ENCODE measurements around the gene ABCB9. TPM values are rescaled to one million over a fixed set of nuclear protein-coding genes. Genes with fewer than 3 reads are reported as not detected.
"Not testable (repeated sequence)": the region's sequence is repeated elsewhere in the genome, so short reads cannot be mapped to it uniquely, and the experiment has no call there.

ABCB9 gene
- total and polyA plus RNA-seq, 4 donors = 12.5 to 24.4 (median 16.0) TPM

DNA sequence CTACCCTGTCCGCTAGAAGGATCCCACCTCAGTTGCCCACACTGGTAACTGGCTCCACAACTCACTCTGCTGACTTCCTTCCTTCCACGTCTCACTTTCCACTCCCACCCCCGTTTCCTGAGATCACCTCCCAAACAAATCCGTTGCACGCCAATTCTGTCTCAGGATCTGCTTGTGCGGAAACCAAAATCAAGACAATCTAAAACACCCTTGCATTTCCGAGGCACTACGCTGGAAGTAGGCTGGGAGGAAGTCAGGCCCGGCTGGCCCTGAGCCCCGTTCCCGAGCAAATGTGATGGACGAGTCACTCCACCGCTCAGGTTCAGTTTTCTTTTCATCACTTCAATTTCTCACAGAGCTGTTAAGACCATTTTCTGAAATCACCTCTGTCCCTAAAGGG lies 23.1 kb downstream of the ABCB9 start:
- H3K27me3 ChIP-seq (ENCODE audit: control insufficient read depth, insufficient read depth, low read length) = no peaks in the 10 kb centered on the region
- H3K9me3 ChIP-seq (ENCODE audit: control insufficient read depth, insufficient read depth, low read length) = no peaks in the 10 kb centered on the region
- no peak overlapping the region for H3K4me3 ChIP-seq (ENCODE audit: low read depth, low read length)
- WGBS (ENCODE audit: insufficient coverage) = 90% methylated on average over 12 of the region's 13 CpGs
- H3K27ac ChIP-seq (ENCODE audit: low read depth, low read length) = no peak overlapping the region
- H3K36me3 ChIP-seq (ENCODE audit: control insufficient read depth, insufficient read depth, low read length) = peaks cover 50% of the 10 kb centered on the region
- H3K4me1 ChIP-seq (ENCODE audit: control insufficient read depth, insufficient read depth, low read length) = peaks cover 45% of the 10 kb centered on the region
- no peak for DNase-seq (ENCODE audit: low read depth in 4 of 6, low spot score in 6 of 6)

GRCh38 chr12:122942637-122943036 lies 23.6 kb downstream of the ABCB9 start:
- Histone ChIP-seq H3K9me3 (ENCODE audit: control insufficient read depth, insufficient read depth, low read length) (no peaks in the 10 kb centered on the region), H3K4me3 (ENCODE audit: low read depth, low read length) (no peak overlapping the region), H3K27me3 (ENCODE audit: control insufficient read depth, insufficient read depth, low read length) (no peaks in the 10 kb centered on the region), H3K36me3 (ENCODE audit: control insufficient read depth, insufficient read depth, low read length) (peaks cover 51% of the 10 kb centered on the region), H3K27ac (ENCODE audit: low read depth, low read length) (no peak overlapping the region), H3K4me1 (ENCODE audit: control insufficient read depth, insufficient read depth, low read length) (peaks cover 45% of the 10 kb centered on the region)
- 40% methylated on average over 1 of the region's 2 CpGs for WGBS (ENCODE audit: insufficient coverage)
- DNase-seq (ENCODE audit: low read depth in 4 of 6, low spot score in 6 of 6) = no peak

DNA sequence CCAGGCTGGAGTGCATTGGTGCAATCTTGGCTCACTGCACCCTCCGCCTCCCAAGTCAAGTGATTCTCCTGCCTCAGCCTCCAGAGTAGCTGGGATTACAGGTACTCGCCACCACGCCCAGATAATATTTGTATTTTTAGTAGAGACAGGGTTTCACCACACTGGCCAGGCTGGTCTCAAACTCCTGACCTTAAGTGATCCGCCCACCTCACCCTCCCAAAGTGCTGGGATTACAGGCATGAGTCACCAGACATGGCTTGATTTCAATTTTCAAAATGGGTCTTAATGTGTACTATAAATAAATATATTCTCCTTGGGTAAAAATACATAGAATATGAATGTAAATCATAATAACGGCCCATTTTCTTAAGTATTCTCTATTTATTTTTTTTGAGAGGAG lies 24.9 kb downstream of the ABCB9 start:
- WGBS (ENCODE audit: insufficient coverage) = 100% methylated on average over 1 of the region's 5 CpGs
- H3K9me3 ChIP-seq (ENCODE audit: control insufficient read depth, insufficient read depth, low read length); DNase-seq (ENCODE audit: low read depth in 4 of 6, low spot score in 6 of 6); H3K4me3 ChIP-seq (ENCODE audit: low read depth, low read length); H3K27ac ChIP-seq (ENCODE audit: low read depth, low read length); H3K27me3 ChIP-seq (ENCODE audit: control insufficient read depth, insufficient read depth, low read length): not testable (repeated sequence)
- Histone ChIP-seq H3K36me3 (ENCODE audit: control insufficient read depth, insufficient read depth, low read length) (peaks cover 50% of the 10 kb centered on the region), H3K4me1 (ENCODE audit: control insufficient read depth, insufficient read depth, low read length) (peaks cover 33% of the 10 kb centered on the region)

DNA sequence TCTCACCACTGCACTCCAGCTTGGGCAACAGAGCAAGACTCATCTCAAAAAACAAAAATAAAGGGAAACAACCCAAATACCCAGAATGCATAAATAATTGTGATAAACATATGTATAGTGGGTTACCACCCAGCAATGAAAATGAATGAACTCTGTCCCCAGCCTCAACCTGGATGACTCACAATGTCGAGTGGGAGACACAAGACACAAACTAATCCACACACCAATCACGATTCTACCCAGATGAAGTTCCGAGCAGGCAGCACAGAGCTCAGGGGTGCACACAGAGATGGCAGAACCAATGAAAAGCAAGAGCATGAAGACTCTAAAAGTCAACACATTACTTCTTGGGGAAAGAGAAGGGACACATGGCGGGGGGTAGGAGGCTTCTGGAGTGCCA lies 27.1 kb downstream of the ABCB9 start:
- DNase-seq (ENCODE audit: low read depth in 4 of 6, low spot score in 6 of 6) = no peak
- no peak overlapping the region for H3K4me3 ChIP-seq (ENCODE audit: low read depth, low read length)
- no peaks in the 10 kb centered on the region for H3K9me3 ChIP-seq (ENCODE audit: control insufficient read depth, insufficient read depth, low read length)
- 100% methylated on average over 2 of the region's 4 CpGs for WGBS (ENCODE audit: insufficient coverage)
- no peaks in the 10 kb centered on the region for H3K27me3 ChIP-seq (ENCODE audit: control insufficient read depth, insufficient read depth, low read length)
- H3K36me3 ChIP-seq (ENCODE audit: control insufficient read depth, insufficient read depth, low read length) = peaks cover 45% of the 10 kb centered on the region
- peaks cover 14% of the 10 kb centered on the region for H3K4me1 ChIP-seq (ENCODE audit: control insufficient read depth, insufficient read depth, low read length)
- H3K27ac ChIP-seq (ENCODE audit: low read depth, low read length) = no peak overlapping the region

- Histone ChIP-seq H3K9me3 (ENCODE audit: control insufficient read depth, insufficient read depth, low read length) (no peaks in the 10 kb centered on the region), H3K36me3 (ENCODE audit: control insufficient read depth, insufficient read depth, low read length) (peaks cover 43% of the 10 kb centered on the region), H3K27ac (ENCODE audit: low read depth, low read length) (no peak overlapping the region), H3K4me3 (ENCODE audit: low read depth, low read length) (no peak overlapping the region), H3K4me1 (ENCODE audit: control insufficient read depth, insufficient read depth, low read length) (no peaks in the 10 kb centered on the region), H3K27me3 (ENCODE audit: control insufficient read depth, insufficient read depth, low read length) (no peaks in the 10 kb centered on the region)
- no peak for DNase-seq (ENCODE audit: low read depth in 4 of 6, low spot score in 6 of 6)
- WGBS (ENCODE audit: insufficient coverage) = 67% methylated on average over 1 of the region's 3 CpGs
Observed at GRCh38 chr12:122937622-122938091, 28.6 kb downstream of the ABCB9 start.

DNA sequence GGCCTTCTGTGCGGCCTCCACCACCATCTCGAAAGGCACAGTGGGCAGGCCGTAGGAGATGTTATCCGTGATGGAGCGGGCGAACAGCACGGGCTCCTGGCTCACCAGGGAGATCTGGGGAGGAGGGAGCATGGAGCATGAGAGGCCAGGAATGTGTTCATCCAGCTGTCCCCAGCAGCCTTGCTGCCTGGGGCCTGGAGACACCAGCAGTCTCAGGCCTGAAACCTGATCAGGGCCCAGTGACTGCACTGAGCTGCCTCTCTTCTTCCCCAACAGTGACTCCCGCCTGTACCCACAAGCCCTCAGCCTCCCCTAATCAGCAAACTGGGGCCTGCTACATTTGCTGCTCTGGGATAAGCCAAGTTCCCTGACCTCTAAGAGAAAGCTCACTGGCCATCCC lies 30.9 kb downstream of the ABCB9 start:
- WGBS (ENCODE audit: insufficient coverage) = 87% methylated on average over 7 of the region's 8 CpGs
- Histone ChIP-seq H3K4me3 (ENCODE audit: low read depth, low read length) (no peak overlapping the region), H3K4me1 (ENCODE audit: control insufficient read depth, insufficient read depth, low read length) (no peaks in the 10 kb centered on the region), H3K36me3 (ENCODE audit: control insufficient read depth, insufficient read depth, low read length) (peaks cover 47% of the 10 kb centered on the region), H3K27ac (ENCODE audit: low read depth, low read length) (no peak overlapping the region), H3K9me3 (ENCODE audit: control insufficient read depth, insufficient read depth, low read length) (no peaks in the 10 kb centered on the region), H3K27me3 (ENCODE audit: control insufficient read depth, insufficient read depth, low read length) (no peaks in the 10 kb centered on the region)
- no peak for DNase-seq (ENCODE audit: low read depth in 4 of 6, low spot score in 6 of 6)

DNA sequence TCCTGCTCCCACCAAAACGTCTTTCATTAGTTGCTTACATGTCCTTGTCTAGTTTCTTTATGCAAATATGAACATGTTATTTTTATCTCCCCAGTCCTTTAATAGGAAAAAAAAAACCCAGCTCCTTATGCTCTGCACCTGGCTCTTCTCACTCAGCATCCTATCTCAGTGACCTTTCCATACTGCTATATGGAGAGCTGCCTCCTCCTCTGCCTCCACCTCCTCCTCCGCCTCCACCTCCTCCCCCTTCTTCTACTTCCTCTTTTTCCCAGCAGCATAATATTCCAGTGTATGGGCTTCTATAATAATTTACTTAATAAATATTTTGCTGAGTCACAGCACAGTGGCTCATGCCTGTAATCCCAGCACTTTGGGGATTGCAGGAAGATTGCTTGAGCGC lies 31.5 kb downstream of the ABCB9 start:
- Histone ChIP-seq H3K27me3 (ENCODE audit: control insufficient read depth, insufficient read depth, low read length) (no peaks in the 10 kb centered on the region), H3K4me3 (ENCODE audit: low read depth, low read length) (no peak overlapping the region), H3K36me3 (ENCODE audit: control insufficient read depth, insufficient read depth, low read length) (peaks cover 47% of the 10 kb centered on the region), H3K9me3 (ENCODE audit: control insufficient read depth, insufficient read depth, low read length) (no peaks in the 10 kb centered on the region), H3K4me1 (ENCODE audit: control insufficient read depth, insufficient read depth, low read length) (no peaks in the 10 kb centered on the region), H3K27ac (ENCODE audit: low read depth, low read length) (no peak overlapping the region)
- no peak for DNase-seq (ENCODE audit: low read depth in 4 of 6, low spot score in 6 of 6)
- 100% methylated on average over 1 of the region's 3 CpGs for WGBS (ENCODE audit: insufficient coverage)

- Histone ChIP-seq H3K36me3 (ENCODE audit: control insufficient read depth, insufficient read depth, low read length) (peaks cover 47% of the 10 kb centered on the region), H3K27ac (ENCODE audit: low read depth, low read length) (no peak overlapping the region), H3K4me1 (ENCODE audit: control insufficient read depth, insufficient read depth, low read length) (no peaks in the 10 kb centered on the region), H3K27me3 (ENCODE audit: control insufficient read depth, insufficient read depth, low read length) (no peaks in the 10 kb centered on the region), H3K4me3 (ENCODE audit: low read depth, low read length) (no peak overlapping the region), H3K9me3 (ENCODE audit: control insufficient read depth, insufficient read depth, low read length) (no peaks in the 10 kb centered on the region)
- DNase-seq (ENCODE audit: low read depth in 4 of 6, low spot score in 6 of 6) = no peak
- 98% methylated on average over 6 of the region's 8 CpGs for WGBS (ENCODE audit: insufficient coverage)
Observed at GRCh38 chr12:122932207-122932606, 34.1 kb downstream of the ABCB9 start.

DNA sequence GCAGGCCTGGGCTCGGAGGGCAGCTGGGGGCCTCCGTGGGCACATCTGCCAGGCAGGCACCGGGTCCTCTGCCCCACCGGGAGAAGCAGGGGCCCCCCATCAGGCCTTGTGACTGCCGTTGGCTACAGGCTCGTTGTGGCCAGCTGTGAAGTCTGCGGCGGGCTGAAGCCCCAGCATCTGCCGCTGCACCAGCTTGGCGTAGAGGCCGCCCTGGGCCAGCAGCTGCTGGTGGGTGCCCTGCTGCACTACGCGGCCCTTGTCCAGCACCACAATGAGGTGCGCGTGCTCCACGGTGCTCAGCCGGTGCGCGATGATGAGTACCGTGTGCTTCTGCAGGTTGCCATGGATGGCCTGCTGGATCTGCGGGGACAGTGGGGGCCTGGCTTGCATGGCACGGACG lies 36.5 kb downstream of the ABCB9 start:
- Histone ChIP-seq H3K36me3 (ENCODE audit: control insufficient read depth, insufficient read depth, low read length) (peaks cover 39% of the 10 kb centered on the region), H3K4me1 (ENCODE audit: control insufficient read depth, insufficient read depth, low read length) (no peaks in the 10 kb centered on the region), H3K27ac (ENCODE audit: low read depth, low read length) (no peak overlapping the region), H3K4me3 (ENCODE audit: low read depth, low read length) (no peak overlapping the region), H3K27me3 (ENCODE audit: control insufficient read depth, insufficient read depth, low read length) (no peaks in the 10 kb centered on the region), H3K9me3 (ENCODE audit: control insufficient read depth, insufficient read depth, low read length) (no peaks in the 10 kb centered on the region)
- 92% methylated on average over 23 of the region's 23 CpGs for WGBS (ENCODE audit: insufficient coverage)
- DNase-seq (ENCODE audit: low read depth in 4 of 6, low spot score in 6 of 6) = no peak

- H3K27me3 ChIP-seq (ENCODE audit: control insufficient read depth, insufficient read depth, low read length) = no peaks in the 10 kb centered on the region
- peaks cover 37% of the 10 kb centered on the region for H3K36me3 ChIP-seq (ENCODE audit: control insufficient read depth, insufficient read depth, low read length)
- WGBS (ENCODE audit: insufficient coverage) = 93% methylated on average over 8 of the region's 14 CpGs
- no peak overlapping the region for H3K27ac ChIP-seq (ENCODE audit: low read depth, low read length)
- no peak for DNase-seq (ENCODE audit: low read depth in 4 of 6, low spot score in 6 of 6)
- H3K9me3 ChIP-seq (ENCODE audit: control insufficient read depth, insufficient read depth, low read length) = no peaks in the 10 kb centered on the region
- no peaks in the 10 kb centered on the region for H3K4me1 ChIP-seq (ENCODE audit: control insufficient read depth, insufficient read depth, low read length)
- no peak overlapping the region for H3K4me3 ChIP-seq (ENCODE audit: low read depth, low read length)
Observed at GRCh38 chr12:122929148-122929538, 37.1 kb downstream of the ABCB9 start.
